Measurements from ENCODE around the gene CCDC40.

Gene CCDC40

DNA sequence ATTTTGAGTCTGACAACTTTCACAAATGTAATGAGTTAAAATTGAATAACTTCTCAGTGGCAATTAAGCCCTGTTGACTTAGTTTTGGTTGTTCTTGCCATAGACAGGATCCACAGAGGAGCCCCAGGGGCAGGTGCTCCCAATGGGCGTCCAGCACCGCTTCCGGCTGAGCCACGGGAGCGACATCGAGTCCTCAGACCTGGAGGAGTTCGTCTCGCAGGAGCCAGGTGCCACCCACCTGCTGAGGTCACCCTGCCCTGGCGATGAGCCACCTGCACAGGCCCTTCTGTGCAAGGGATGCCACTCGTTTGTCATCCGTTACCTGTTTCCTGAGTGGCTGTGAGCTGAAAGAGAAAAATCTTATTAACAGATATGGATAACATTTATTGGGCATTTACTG, 10.7 kb downstream of the CCDC40 start:
- no peak for DNase-seq (ENCODE audit: low read depth)

DNA sequence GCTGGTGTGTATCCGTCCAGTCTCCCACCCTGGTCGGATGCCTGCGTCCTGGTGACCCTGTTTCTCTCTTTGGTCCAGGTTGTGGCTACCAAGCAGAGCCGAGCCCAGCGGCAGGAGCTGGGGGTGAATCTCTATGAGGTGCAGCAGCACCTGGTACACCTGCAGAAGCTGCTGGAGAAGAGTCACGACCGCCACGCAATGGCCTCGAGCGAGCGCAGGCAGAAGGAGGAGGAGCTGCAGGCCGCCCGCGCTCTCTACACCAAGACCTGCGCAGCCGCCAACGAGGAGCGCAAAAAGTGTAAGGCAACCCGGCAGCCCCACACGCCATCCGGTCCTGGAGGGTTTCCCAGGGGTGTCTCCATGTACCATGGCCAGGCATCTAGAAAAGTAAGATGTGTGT, 13.5 kb downstream of the CCDC40 start:
- no peak for DNase-seq (ENCODE audit: low read depth)

DNA sequence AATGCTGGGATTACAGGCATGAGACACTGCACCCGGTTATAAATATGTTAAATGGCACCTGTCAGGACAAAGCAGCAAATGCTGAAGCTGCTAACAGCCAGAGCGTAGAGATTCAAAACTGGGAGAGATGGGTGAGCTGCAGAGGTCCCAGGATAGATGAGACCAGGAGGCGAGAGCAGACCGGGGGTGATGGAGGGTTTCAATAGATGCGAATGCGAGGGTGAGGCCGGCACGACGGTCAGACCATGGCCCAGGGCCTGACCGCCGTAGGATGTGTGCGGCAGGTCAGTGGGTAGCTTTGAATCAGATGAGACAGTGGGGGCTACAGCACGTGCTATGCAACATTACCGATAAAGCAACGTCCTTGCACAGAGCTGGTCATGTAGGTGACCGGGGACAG, 14.3 kb downstream of the CCDC40 start:
- no peak for DNase-seq (ENCODE audit: low read depth)

DNA sequence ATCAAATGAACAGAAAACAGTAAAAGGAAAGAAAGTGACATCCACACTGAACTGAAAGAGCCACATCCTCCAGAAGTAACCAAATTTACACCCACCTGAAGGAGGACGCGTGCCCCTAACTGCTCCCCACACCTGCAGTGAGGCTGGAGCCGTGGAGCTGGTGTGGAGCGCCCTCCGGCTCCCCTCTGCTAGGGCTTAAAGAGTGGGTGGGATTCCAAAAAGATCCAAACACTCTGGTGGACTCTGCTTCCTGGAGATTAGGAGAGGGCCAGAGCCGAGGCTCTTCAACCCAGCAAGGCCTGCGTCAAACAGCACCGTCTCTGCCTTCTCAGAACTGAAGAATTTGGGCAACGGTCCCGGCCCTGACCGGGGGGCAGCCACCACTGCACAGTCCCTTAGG, 15.2 kb downstream of the CCDC40 start:
- no peak for DNase-seq (ENCODE audit: low read depth)

DNA sequence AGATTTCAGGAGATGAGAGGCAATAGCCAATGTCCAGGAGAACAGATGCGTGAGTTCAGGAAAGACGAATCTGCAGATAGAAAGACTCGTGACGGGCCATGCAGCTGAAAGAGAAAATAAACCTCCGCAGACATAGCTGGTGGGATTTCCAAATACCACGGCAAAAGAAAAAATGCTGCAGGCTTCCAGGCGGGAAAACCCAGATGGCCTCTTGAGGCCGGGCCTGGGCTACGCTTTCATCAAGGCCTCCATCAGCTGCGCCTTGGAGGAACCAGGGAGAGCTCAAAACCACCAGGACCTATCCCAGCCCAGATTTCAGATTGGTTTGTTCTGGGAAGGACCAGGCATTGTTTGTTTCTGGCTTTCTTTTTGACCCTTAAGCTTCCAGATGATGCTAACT, 16.7 kb downstream of the CCDC40 start:
- no peak for DNase-seq (ENCODE audit: low read depth)

DNA sequence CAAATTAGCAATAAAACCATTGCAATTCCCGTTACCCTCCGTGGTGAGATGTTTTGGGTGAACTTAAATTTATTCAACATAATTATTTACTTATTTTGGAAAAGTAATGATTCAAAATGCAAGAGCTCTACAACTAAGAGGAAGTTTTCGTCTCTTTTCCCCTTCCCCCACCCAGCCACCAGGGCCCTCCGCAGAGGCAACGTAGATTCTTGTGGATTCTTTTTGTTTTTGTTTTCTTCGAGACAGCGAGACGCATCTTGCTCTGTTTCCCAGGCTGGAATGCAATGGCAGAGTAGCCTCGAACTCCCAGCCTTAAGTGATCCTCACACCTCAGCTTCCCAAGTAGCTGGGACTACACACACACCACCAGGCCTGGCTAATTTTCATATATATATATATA, 19.2 kb downstream of the CCDC40 start:
- DNase-seq (ENCODE audit: low read depth), result no peak

DNA sequence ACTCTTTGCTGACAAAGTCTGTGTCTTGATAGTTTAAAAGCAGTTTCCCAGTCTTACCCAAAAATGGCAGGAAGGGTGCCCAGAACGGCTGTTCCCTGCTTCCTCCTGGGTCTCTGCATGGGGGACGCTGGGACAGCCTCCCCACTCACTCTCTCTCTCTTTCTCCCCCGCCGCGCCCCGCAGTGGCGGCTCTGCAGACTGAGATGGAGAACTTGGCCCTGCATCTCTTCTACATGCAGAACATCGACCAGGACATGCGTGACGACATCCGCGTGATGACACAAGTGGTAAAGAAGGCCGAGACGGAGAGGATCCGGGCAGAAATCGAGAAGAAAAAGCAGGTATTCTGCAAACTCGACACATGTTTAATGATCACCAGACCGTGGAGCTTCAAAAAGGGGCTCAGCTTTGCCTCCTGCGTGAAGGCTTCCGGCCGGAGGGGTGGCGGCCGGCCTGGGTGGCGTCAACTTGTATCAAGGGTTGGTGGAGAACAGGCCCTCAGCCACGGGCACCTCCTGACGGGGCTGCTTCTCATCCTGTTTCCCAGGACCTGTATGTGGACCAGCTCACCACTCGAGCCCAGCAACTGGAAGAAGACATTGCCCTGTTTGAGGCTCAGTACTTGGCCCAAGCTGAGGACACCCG, 22.0 kb downstream of the CCDC40 start:
- DNase-seq (ENCODE audit: low read depth), result no peak

DNA sequence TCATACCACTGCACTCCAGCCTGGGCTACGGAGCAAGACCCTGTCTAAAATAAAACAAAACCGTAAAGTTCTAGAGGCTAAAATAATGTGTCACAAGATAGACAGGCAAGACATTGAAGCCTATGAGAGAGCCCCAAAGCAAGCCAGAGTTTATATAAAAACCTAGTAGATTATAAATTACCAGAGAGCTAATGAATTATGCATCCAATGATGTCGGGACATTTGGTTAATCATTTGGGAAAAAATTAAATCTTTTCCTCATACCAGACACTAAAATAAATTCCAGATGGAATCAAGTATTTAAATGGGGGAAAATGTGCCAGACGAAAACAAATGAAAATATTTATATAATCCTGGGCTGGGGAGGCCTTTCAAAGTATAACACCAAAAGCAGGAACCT, 24.2 kb downstream of the CCDC40 start:
- no peak for DNase-seq (ENCODE audit: low read depth)

DNA sequence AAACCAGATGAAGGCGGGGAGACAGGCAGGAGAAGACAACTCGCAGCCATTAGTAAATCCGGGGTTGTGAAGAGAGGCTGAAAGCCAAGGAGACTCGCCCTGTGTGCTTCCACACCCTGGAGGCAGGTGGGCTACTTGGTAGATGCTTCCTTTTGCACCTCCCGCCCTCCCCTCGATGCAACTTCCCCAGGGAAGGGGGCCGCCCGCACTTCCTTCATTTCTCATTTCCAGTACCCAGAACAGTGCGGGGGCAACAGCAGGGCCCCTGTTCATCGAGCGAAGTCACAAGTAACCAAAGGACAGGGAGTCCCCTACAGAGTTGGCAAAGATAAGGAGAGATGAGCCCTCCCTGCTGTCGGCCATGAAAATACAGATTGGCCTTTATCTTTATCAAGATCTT, 25.0 kb downstream of the CCDC40 start:
- no peak for DNase-seq (ENCODE audit: low read depth)

DNA sequence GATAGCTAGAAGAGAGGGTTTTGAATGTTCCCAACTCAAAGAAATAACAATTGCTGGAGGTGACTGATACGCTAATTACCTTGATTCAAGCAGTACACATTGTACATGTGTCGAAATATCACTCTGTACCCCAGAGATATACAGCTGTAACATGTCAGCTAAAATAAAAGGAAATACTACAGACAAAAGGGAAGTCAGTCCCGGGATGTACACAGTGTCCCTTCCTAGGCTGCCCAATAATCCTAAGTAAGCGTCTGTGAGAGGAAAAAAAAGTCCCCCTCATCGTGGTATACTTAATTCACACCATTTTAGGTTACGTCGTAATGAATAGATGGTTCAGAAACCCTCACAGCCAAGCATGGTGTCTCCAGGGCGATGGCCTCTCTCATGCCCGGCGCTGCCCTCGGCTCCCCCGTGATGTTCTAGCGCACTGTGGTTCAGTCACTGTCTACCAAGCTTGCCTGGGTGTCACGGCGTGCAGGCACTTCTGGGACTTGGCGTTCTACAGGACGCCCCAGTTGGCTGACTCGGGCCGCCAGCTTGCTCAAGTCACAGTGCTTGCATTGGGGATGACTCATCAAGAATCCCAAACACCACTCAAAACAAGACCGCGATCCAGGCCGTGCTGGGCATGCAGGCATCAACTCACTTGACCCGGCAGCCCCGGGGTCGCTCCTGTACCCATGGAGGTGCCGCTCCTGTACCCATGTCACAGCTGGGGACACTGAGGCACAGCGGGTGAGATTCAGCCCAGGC, 27.6 kb downstream of the CCDC40 start:
- no peak for DNase-seq (ENCODE audit: low read depth)

DNA sequence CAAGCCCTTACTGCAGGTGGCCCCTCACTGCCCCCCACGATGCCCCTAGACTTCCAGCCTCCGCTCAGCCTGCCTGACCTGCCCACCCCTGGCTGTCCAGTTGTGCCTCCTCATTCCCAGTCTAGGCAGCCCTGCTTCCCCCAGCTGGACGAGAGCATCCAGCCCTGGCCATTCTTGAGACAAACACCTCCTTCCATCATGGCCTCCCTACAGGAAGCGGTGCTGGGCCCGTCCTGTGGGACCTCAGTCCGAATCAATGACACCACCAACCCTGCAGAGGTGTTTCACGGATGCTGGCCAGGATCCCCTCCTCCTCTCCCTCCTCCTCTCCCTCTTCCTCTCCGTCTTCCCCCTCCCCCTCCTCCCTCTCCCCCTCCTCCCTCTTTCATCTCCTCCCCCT, 28.3 kb downstream of the CCDC40 start:
- no peak for DNase-seq (ENCODE audit: low read depth)

DNA sequence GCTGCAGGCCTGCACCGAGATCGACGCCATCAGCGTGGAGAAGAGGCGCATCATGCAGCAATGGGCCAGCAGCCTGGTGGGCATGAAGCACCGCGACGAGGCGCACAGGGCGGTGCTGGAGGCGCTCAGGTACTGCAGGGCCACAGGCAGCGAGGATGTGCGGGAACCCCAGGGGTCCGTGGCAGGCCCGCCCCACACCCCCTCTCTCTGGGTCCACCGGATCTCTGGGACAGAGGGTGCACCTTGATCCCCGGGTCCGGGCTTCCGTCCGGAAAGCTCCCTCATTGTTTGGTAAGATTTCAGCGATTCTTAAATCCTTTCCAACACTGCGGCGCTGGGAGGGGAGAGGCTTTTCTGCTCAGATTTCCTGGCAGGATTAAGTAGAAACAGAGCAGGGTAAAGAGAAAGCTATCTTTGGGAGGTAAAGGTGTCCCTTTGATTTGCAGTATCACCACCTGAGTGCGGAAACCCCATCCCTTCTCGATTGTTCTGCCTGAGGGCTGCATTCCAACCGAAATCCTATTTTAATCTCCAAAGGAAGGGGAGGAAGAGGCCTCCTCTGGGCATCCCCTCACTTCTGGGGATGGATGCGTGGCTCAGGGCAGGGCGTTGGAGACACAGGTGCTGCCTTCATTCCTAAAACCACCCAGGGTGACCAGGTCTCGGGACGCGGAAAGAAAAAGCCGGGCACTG, 29.2 kb downstream of the CCDC40 start:
- no peak for DNase-seq (ENCODE audit: low read depth)

DNA sequence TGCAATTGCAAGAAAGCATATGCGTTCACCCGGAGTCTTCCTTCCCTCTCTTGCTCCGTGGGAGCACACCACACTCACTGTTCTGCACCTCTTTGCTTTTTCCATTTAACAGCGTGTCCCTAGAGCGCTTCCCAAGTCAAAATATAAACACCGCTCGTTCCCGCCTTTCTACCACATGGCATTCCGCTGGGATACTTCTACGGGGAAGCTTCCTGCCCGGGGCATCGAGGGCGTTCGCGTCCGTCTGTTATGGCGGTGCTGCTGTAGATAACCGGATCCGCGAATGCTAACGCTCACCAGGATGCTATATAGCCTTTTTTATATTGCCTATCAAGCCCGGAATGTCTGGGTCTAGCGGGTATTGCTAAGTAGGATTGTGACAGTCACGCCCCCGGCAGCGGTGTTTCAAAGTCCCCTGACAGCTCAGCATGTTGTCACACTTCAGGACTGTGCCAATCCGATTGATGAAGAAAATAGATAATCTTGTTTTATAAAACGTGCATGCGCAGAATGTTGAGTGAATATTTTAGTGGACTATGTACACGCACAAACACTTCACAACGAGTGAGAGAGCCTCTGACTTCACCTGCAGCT, 31.0 kb downstream of the CCDC40 start:
- no peak for DNase-seq (ENCODE audit: low read depth)

DNA sequence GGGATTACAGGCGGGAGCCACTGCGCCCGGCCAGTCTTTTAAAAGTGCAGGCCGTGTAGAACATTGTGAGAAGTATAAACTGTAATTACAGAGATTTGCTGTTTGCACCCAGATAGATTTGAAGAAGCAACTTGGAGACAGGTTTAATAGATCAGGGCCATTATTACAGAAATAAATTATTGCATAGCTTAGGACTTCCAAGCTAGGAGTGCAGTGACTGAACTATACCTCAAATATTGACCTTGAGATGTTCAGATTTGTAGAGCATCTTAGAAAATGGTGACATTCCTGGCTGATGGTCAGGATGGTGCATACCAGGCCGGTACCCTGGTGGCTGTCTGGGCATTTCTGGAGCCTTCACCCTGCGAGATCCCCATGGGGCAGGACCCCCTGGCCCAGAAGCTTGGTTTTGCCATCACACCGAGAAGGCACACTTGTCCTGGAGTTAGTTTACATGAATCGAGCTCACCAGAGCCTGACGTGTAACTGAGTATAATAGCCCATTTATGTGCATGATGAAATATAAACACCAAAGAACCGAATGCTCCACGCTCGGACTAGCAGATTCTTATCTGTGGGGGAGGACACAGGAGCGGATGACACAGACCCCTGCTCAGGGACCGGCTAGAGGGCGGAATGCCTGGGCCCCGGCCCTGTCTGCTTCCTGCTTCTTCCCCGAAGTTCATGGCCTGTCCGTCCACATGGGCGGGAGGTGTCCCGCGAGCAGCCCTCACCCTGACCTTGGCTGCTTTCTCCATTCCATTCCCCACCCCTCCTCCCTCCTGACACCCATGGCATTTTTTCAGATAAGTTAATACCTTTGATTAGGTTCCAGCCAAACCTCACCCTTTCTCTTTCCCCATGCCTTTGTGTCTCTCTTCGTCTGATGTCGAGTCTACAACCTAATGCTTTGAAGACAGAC, 32.1 kb downstream of the CCDC40 start:
- peak; percentile 12 for DNase-seq (ENCODE audit: low read depth)

DNA sequence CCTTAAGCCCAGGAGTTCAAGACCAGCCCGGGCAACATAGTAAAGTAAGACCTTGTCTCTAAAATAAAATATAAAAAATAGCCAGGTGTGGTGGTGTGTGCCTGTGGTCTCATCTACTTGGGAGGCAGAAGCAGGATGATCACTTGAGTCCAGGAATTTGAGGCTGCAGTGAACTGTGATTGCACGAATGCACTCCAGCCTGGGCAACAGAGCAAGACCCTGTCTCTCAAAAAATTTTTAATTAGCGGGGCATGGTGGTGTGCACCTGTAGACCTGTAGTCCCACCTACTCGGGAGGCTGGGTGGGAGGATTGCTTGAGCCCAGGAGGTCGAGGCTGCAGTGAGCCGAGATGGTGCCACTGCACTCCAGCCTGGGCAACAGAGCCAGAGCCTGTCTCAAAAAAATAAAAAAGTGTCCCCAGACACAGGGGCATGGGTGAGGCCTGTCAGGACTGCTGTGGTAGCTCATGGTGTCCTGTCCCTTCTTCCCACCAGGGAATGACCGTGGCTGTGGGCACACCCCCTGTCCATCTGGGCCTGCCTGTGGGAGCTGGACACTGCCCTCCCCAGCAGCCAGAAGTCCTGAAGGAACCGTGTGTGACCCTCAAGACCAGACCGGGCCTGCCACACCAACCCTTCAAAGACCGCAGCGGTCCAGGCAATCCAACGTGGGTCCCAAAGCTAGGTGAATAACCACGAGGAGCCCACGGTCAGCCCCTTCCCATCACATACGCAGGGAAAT, 34.1 kb downstream of the CCDC40 start:
- no peak for DNase-seq (ENCODE audit: low read depth)

DNA sequence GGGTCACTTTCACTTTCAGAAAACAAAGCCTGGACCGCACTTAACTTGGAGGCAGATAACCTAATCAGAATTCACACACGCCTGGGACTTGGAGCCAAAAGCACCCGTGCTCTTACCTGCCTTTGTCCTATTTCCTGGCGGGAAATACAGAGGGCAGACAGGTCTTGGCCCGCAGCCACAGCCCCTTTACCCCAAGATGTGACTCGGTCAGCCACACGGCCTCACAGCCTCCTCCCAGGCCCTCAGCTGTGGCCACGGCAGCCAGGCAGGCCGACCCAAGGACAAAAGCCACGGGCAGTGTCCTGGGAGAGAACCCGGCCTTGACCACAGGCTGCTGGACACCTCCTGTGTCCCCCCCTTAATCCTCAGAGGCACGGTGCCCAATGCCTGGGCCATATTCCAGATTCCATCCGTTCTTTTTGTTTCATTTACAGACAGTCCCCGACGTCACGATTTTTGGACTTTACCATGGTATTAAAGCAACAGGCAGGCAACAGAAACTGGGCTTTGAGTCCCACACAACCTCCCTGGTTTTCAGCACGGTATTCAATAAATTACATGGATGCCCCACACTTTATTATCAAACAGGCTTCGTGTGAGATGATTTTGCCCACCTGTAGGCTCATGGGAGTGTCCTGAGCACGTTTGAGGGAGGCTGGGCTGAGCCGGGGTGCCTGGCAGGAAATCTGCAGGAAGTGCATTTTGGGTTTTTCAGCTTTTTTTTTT, 34.8 kb downstream of the CCDC40 start:
- peak; percentile 45 for DNase-seq (ENCODE audit: low read depth)

DNA sequence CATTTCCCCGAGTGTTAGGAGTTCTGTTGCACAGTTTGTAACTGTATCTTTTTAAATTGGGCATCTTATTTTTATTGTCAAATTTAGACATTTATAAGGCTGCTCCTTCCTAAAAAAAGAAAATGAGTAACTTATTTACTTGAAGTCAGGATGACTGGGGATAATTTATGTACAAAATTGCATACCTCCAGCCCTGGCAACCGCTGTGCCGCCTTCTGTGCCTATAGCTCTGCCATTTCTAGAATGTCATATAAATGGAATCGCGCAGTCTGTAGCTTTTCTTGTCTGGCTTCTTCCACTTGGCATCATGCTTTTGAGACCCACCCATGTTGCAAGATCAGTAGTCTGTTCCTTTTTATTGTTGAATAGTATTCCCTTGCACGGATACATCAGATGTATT, 36.0 kb downstream of the CCDC40 start:
- DNase-seq (ENCODE audit: low read depth), result no peak

DNA sequence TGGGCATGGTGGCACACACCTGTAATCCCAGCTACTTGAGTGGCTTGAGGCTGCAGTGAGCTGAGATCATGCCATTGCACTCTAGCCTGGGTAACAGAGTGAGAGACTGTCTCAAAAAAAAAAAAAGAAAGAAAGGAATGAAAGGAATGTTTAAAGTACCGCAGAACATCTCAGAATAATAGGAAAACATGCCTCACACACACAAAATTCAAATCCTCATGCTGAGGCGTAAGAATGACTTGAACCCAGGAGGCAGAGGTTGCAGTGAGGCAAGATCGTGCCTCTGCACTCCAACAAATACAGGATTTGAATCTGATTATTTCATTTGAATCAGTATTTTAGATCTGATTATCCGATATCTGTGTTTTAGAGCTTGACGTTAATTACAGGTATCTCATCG, 43.6 kb downstream of the CCDC40 start:
- no peak for DNase-seq (ENCODE audit: low read depth)

DNA sequence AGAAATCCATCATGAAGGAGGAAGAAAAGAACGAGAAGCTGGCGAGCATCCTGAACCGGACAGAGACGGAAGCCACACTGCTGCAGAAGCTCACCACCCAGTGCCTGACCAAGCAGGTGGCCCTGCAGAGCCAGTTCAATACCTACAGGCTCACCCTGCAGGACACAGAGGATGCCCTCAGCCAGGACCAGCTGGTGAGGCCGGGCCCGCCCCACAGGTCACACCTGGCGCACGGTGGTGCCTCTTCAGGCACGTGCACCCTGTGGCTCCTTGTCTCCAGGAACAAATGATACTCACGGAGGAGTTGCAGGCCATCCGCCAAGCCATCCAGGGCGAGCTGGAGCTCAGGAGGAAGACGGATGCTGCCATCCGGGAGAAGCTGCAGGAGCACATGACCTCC, 45.2 kb downstream of the CCDC40 start:
- DNase-seq (ENCODE audit: low read depth), result no peak

DNA sequence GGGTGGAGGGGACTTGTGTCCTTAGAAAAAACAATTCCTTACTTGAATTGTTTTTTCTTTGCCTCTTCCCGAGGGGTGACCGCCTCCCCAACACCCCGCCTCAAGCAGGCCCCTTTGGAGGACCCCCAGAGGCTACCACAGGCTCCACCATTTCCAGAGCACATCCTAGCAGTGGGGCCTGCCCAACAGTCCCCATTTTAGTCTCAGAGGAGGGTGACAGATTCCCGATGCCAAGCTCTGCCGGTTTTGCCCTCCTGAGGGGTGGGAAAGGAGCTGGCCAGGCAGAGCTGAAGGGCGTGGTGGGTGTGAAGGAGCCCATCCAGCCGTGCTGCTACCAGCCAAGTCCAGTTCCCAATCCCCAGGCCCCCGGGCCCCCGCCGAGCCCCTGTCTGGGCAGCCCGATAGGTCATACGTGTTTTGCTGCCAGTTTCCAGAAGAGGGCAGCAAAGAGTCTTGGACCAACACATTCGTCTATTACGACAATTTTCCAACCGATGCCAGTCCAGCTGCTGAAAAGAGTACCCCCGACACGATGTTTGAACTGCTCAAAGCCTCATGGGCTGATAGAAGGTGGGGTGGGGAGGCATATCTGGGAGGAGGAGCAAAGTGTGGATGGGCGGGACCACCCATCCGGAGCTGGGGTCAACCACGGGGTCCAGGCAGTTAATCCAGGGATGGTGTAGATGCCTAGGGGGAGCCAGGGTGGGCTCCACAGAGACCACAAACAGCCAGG, 46.1 kb downstream of the CCDC40 start:
- peak; percentile 61 for DNase-seq (ENCODE audit: low read depth)

Data from stromal cell of bone marrow (primary cell).